ENCODE data around the gene FRZB.
"Not testable (repeated sequence)": the region's sequence is repeated elsewhere in the genome, so short reads cannot be mapped to it uniquely, and the experiment has no call there.

Gene FRZB, protein sequence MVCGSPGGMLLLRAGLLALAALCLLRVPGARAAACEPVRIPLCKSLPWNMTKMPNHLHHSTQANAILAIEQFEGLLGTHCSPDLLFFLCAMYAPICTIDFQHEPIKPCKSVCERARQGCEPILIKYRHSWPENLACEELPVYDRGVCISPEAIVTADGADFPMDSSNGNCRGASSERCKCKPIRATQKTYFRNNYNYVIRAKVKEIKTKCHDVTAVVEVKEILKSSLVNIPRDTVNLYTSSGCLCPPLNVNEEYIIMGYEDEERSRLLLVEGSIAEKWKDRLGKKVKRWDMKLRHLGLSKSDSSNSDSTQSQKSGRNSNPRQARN
- 0 to 0.12 reads per million in 2 experiments for total RNA-seq

- DNase-seq (ENCODE audit: low read depth) = no peak
Measured at GRCh38 chr2:182866461-182867406, at the start of gene FRZB. Gene FRZB, minus strand, starts transcription at chr2:182866637. Its CDS starts 85 bp downstream, at chr2:182866552.

DNA sequence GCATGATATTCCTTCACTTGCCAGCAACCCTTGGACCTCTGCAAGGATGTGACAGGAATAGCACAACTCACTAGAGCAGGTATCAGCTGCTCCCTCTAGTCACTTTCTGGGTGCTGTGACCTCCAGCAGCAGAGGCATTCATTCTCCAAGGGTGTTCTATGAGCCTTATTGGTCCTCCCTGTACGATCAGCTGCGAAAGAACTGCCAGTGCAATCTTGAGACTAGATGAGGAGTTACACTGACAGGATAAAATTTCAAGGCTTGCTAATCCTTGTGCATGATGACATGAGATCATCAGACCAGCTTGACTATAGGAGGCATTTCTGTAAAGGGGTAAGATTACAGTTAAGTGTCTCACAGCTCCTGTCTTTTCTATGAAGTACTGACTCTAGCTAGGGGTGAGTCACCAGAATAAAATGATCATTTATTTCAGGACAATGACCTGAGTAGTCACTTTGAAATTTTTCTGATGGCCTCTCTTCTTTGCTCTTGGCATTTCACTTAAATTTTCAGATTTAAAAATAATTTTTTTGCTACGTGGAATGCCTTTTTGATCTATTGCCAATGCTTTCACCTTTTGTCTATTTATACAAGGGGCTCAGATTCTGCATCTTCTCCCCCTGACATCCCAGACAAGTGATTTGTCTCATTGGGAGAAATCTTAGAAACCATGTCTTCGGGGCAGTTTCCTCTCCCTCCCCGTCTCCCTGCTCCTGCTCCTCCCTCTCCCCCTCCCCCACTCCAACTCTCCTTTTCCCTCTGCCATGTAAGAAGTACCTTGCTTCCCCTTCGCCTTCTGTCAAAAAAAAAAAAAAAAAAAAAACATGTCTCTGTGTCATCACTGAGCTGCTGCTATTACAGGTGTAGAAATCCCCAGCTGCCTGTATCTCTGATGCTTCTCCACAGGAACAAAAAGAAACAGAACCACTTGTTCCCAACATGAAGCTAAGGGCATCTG, 49.2 kb upstream of the FRZB start:
- no peak for DNase-seq (ENCODE audit: low read depth)

- DNase-seq (ENCODE audit: low read depth) = no peak
Measured at GRCh38 chr2:182914852-182915251, 48.4 kb upstream of the FRZB start.

DNA sequence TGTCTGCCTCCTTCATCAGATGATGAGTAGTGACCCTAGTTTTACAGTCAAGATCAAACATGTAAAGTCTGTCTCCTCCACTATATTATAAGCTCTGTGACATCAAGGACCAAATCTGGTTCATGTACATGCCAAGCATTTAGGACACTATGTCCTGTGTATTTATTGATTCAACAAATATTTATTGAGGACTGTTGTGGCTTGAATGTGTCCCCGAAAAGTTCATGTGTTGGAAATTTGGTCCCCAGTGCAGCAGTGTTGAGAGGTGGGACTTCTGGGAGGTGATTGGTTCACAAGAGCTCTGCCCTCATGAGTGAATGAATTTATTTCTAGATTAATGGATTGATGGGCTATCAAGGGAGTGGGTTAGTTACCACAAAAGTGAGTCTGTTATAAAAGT, 46.6 kb upstream of the FRZB start:
- no peak for DNase-seq (ENCODE audit: low read depth)

- DNase-seq (ENCODE audit: low read depth) = no peak
Measured at GRCh38 chr2:182912518-182912915, 46.1 kb upstream of the FRZB start.

GRCh38 chr2:182911813-182912517, 45.5 kb upstream of the FRZB start:
- no peak for DNase-seq (ENCODE audit: low read depth)

- DNase-seq (ENCODE audit: low read depth) = no peak
Measured at GRCh38 chr2:182910965-182911364, 44.5 kb upstream of the FRZB start.

DNA sequence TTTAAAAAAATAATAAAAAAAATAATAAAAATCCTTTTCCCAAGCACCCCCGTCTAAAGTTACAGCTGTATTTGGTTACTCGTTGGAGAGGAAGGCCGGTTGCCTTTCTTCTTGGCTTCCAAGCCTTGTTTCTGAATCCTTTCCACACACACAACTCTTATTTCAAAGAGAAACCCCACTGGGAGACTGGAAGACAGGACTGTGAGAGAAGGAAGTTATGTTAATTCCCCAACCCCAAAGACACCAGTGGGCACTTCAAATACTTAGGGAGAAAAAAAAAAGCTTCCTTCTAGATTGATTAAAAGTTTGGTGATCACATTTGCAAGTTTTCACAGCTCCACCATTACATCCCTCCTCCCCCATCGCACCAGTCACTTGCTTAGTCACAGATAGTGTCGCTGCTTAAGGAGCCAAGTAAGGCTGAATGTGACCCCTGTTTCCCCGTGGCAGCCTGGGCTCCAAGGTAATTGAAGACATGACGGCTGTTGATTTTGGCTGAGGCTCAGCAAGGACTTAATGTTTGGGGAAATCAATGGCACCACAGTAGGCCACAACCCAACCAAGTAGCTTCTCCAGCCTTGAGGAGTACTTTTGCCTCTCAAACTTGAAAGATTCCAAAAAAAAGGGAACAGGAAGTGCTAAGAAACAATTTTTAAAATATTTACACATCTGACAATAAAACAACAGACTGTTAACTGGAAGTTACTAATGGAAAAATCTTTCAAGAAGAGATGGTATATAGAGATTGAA, 40.8 kb upstream of the FRZB start:
- DNase-seq (ENCODE audit: low read depth) = no peak

DNA sequence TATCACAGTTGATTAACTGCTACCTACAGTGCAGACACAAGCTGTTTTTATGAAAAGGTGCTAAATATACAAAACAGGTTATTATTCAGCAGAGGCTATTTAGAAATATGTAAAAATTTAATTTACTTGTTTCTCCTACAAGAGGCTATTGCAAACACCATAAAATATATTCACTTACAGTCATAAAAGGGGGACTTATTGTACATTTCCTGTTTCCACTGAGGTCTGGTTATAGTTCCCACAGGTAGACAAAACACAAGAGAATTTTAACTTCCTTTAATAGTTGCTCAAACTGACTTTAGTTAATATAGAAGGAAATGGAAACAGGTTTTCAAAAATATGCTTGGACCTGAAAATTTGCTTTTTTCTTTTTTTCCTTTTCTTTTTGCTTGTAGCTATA, 40.0 kb upstream of the FRZB start:
- DNase-seq (ENCODE audit: low read depth) = no peak

DNA sequence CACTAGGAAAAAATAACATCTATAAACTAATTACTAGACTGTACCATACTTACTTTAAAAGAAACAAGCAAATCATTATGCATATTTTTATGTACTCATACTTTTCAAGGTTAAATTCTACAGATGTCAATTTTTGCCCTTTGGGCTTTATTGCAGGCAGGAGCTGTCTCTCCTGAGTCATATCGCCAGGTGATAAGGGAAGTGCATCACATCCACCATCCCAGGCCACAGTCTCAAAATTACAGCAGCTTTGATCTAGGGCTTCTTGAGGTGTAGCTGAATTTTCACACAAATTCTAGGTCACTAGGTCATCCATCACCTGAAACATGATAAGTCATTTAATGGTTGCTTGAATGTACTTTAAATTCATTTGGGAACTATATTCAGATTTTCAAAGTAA, 38.4 kb upstream of the FRZB start:
- no peak for DNase-seq (ENCODE audit: low read depth)

GRCh38 chr2:182903566-182903965, 37.1 kb upstream of the FRZB start:
- no peak for DNase-seq (ENCODE audit: low read depth)

- DNase-seq (ENCODE audit: low read depth) = no peak
Measured at GRCh38 chr2:182901748-182902147, 35.3 kb upstream of the FRZB start.

DNA sequence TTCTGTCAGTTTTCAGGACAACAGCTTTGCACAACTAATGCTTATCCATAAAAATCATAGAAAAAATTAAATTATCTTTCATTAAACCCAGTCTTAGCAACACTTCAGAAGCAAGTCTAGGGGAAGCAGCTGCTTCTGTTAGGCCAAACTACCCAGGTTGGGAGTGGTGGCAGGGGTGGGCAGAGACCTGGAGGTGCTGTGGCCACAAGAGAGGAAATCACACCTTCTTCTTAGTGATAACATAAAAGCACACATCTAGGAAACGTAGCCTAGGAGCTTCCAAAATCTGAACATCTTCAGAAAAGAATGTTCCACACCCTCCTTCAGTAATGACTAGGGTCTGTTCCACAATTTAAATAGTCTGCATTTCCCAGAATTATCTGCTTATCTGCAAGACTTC, 32.3 kb upstream of the FRZB start:
- no peak for DNase-seq (ENCODE audit: low read depth)

DNA sequence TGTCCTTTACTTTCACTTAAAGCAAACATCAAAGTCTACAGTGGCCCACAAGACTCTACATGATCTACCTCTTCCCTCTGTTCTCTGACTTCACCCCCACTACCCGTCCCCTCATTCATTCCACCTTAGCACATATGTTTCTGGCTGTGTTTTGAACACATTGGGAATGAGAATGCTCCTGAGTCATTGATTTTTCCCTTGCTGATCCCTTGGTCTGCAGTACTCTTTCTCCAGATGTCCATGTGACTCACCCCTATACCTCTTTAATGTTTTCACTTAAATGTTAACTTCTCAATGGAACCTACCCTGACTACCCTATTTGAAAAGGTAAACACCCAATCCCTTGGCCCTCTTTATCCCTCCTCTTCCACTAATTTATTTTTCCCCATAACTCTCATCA, 30.7 kb upstream of the FRZB start:
- no peak for DNase-seq (ENCODE audit: low read depth)

DNA sequence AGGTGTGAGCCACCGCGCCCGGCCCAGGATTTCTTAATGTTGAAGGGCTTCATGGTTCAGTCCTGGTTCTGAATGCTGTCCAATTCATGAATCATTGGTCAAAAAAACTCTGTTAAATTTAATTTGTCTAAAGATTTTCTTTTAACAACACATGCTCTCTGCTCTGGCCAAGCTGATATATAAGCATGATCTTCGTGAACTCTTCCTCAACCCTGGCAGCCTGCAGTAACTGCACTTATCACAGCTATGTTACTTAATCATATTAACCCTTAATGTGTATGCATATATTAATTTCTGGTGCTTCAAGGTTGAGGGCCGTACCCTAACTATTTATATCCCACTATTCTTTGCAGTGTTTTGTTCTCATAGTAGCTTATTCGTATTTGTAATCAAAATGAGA, 29.4 kb upstream of the FRZB start:
- no peak for DNase-seq (ENCODE audit: low read depth)

DNA sequence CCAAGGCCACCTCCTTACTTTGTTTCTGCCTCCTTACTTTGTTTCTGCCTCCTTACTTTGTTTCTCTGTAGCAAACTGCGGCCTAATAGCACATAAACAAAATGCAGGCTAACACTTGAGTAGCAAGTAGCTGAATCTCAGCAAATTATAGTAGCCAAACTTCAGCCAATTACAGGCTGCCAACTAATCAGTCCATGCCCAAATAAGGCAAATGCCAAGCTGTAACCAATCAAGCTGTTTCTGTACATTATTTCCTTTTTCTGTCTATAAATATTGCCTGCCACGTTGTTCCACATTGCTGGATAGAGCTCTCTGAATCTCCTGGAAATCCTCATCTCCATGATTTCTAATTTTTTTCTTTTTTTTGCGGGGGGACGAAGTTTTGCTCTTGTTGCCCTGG, 28.7 kb upstream of the FRZB start:
- DNase-seq (ENCODE audit: low read depth) = no peak

DNA sequence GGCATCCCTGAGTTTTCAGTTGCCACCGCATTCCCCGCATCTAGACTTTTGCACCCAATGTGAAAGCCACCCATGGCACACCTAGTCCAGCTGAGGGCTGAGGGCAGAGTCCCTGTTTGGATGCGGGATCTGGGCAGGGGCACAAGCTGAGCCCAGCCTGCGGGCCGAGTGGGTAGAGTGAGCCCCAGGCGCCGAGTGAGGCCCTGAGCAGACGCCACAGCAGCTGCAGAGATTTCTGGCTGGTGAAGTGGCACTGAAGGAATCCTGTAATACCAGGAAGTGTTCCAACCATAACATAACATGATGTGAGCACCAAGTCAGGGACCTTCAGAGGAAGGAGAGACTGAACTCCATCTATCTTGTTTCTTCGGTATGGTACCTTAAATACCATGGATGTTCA, 27.7 kb upstream of the FRZB start:
- no peak for DNase-seq (ENCODE audit: low read depth)

DNA sequence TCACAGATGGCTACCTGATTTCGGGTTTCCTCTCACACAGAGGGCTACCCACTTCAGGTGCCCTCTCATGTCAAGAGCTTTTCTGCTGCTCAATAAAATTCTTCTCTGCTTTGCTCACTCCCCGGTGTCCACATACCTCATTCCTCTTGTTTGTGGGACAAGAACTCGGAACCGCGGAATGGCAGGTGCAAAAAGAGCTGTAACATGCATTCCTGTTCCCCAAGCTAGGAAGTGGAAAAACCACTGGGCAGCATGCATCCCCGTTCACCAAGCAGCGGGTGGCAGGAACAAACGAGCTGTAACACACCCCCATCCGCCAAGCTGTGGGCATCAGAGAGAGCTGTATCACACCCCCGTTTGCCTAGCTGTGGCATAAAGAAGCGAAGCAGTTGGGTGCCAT, 27.2 kb upstream of the FRZB start:
- DNase-seq (ENCODE audit: low read depth) = no peak

GRCh38 chr2:182893035-182893434, 26.6 kb upstream of the FRZB start:
- DNase-seq (ENCODE audit: low read depth) = not testable (repeated sequence)

DNA sequence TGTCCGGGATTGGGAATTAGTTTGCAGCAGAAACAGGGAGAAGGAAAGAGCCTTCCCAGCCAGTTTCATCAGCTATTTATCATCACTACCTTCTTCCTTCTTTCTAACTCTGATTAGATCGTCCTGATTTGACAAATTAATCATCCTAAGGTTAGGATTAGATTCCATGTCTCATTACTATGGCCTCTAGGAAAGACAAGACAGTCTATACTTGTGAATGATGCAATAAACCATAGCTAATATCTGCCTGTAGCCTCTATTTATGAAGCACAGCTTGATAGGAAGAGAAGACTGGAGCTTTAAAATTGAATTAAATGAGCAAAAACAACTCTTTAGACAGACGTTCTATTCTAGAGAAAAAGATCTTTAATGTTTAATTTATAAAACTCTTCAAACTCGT, 25.2 kb upstream of the FRZB start:
- no peak for DNase-seq (ENCODE audit: low read depth)
